ENCODE data around the gene FAM184A.

FAM184A gene

DNA sequence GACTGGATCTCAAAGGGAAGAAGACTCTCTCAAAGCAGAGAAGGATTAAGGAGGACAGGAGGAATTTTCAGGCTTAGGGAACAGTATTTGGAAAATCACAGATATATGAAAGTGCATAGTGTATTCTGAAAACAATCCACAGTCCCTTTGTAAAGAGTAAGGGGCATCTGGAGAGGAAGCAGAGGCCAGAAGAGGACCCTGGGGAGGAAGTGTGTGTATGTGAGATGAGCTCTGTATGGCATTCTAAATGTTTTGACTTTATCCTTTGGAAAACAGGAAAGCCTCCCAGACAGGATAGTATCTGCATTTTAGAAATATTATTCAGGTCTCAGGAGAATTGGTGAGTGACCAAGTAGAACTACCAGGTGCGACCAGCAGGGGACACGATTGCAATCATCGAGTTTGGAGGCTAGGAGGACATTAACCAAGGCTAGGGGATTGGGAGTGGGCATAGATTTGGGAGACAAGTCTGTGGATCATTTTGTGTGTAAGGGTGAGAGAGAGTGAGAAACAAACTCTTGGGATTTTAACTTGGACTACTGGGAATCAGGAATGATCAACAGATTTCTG is 38.3 kb upstream of the FAM184A start:
- no peaks in the 10 kb centered on the region for H4K20me1 ChIP-seq (ENCODE audit: insufficient read depth, low read length, poor library complexity, severe bottlenecking)
- H3K4me3 ChIP-seq (ENCODE audit: low read length, poor library complexity, severe bottlenecking), result no peak overlapping the region
- H3K27me3 ChIP-seq (ENCODE audit: insufficient read depth, low read length, poor library complexity, severe bottlenecking), result no peaks in the 10 kb centered on the region
- no peak overlapping the region for H3K9ac ChIP-seq (ENCODE audit: low read depth, low read length, poor library complexity, severe bottlenecking)
- H3K4me1 ChIP-seq (ENCODE audit: insufficient read depth, low read length, poor library complexity, severe bottlenecking), result peaks cover 6% of the 10 kb centered on the region
- no peak for TF ChIP-seq EZH2phosphoT487 (IDR thresholded peaks at IDR 0.05; ENCODE audit: borderline replicate concordance)
- TF ChIP-seq, protein P1, sequence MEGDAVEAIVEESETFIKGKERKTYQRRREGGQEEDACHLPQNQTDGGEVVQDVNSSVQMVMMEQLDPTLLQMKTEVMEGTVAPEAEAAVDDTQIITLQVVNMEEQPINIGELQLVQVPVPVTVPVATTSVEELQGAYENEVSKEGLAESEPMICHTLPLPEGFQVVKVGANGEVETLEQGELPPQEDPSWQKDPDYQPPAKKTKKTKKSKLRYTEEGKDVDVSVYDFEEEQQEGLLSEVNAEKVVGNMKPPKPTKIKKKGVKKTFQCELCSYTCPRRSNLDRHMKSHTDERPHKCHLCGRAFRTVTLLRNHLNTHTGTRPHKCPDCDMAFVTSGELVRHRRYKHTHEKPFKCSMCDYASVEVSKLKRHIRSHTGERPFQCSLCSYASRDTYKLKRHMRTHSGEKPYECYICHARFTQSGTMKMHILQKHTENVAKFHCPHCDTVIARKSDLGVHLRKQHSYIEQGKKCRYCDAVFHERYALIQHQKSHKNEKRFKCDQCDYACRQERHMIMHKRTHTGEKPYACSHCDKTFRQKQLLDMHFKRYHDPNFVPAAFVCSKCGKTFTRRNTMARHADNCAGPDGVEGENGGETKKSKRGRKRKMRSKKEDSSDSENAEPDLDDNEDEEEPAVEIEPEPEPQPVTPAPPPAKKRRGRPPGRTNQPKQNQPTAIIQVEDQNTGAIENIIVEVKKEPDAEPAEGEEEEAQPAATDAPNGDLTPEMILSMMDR (conservative IDR thresholded peaks at IDR 0.05; ENCODE audit: low read length), result peak; percentile 71
- H3K9me2 ChIP-seq (replicated peaks; ENCODE audit: low read depth, low read length), result no peaks in the 10 kb centered on the region
- no peaks in the 10 kb centered on the region for H3K9me3 ChIP-seq (ENCODE audit: insufficient read depth, low read depth, low read length)
- no peaks in the 10 kb centered on the region for H3K79me2 ChIP-seq (ENCODE audit: insufficient read depth, low read length)
- no peaks in the 10 kb centered on the region for H3F3A ChIP-seq (ENCODE audit: low read depth)
- no peak overlapping the region for H2AFZ ChIP-seq (ENCODE audit: low read length)
- H3K36me3 ChIP-seq (ENCODE audit: insufficient read depth, low read length), result no peaks in the 10 kb centered on the region
- no peak overlapping the region for H3K4me2 ChIP-seq (ENCODE audit: low read depth, low read length, poor library complexity, severe bottlenecking)

DNA sequence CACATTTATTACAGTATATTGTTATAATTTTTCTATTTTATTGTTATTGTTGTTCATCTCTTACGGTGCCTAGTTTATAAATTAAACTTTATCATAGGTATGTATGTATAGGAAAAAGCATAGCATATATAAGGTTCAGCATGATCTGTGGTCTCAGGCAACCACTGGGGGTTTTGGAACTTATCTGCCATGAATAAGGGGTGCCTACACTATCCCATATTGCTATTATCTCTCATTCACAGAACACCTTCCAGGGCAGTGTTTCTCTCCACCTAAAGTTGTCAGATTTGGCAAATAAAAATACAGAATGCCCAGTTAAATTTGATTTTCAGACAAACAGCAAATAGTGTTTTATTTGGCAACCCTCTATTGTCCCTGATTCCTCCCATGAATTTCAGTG is 35.5 kb upstream of the FAM184A start:
- Histone ChIP-seq H3K79me2 (ENCODE audit: insufficient read depth, low read length) (no peaks in the 10 kb centered on the region), H3K4me3 (ENCODE audit: low read length, poor library complexity, severe bottlenecking) (no peak overlapping the region), H3K4me1 (ENCODE audit: insufficient read depth, low read length, poor library complexity, severe bottlenecking) (peaks cover 6% of the 10 kb centered on the region), H3K27me3 (ENCODE audit: insufficient read depth, low read length, poor library complexity, severe bottlenecking) (no peaks in the 10 kb centered on the region), H3K9ac (ENCODE audit: low read depth, low read length, poor library complexity, severe bottlenecking) (no peak overlapping the region), H2AFZ (ENCODE audit: low read length) (no peak overlapping the region), H4K20me1 (ENCODE audit: insufficient read depth, low read length, poor library complexity, severe bottlenecking) (no peaks in the 10 kb centered on the region), H3K36me3 (ENCODE audit: insufficient read depth, low read length) (no peaks in the 10 kb centered on the region), H3K4me2 (ENCODE audit: low read depth, low read length, poor library complexity, severe bottlenecking) (no peak overlapping the region), H3K9me3 (ENCODE audit: insufficient read depth, low read depth, low read length) (no peaks in the 10 kb centered on the region), H3F3A (ENCODE audit: low read depth) (no peaks in the 10 kb centered on the region), H3K9me2 (replicated peaks; ENCODE audit: low read depth, low read length) (no peaks in the 10 kb centered on the region)
- TF ChIP-seq, protein P1 (conservative IDR thresholded peaks at IDR 0.05; ENCODE audit: low read length), result no peak
- no peak for TF ChIP-seq EZH2phosphoT487 (IDR thresholded peaks at IDR 0.05; ENCODE audit: borderline replicate concordance)

DNA sequence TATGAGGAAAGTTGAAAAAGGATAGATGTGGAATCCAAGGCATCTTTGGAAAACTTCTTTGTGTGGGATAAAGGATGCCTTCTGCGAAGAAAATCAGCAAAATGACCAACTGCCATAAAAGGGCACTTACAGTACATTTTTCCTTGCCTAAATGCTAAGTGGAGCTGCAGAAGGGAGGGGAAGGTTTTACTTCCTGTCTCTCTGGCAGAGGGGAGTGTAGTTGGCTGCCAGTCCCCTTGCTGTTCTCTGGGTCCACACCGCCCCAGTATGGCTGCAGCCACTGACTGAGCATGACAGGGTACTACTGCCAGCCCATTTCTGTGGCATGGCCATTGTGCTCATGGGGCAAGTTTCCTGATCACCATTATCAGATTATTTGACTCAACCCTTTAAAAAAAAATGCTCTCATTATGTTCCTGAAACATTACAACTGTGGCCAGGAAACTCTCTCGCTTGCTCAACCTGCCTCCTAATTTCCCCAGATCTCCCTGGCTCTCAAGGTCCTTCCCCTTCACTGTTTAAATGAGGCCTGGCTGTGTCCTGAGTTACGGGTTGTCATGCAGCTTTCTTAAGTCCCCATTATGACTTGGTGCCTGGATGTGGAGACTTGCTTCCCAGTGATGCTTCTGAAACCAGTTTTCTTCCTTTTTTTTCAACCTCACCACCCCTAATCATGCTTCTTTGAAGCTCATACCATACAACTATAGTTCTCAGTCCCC is 34.5 kb upstream of the FAM184A start:
- Histone ChIP-seq H3K27me3 (ENCODE audit: insufficient read depth, low read length, poor library complexity, severe bottlenecking) (no peaks in the 10 kb centered on the region), H4K20me1 (ENCODE audit: insufficient read depth, low read length, poor library complexity, severe bottlenecking) (no peaks in the 10 kb centered on the region), H2AFZ (ENCODE audit: low read length) (peak overlapping the region; percentile 64), H3F3A (ENCODE audit: low read depth) (no peaks in the 10 kb centered on the region), H3K4me3 (ENCODE audit: low read length, poor library complexity, severe bottlenecking) (no peak overlapping the region), H3K9me3 (ENCODE audit: insufficient read depth, low read depth, low read length) (no peaks in the 10 kb centered on the region), H3K4me2 (ENCODE audit: low read depth, low read length, poor library complexity, severe bottlenecking) (no peak overlapping the region), H3K36me3 (ENCODE audit: insufficient read depth, low read length) (no peaks in the 10 kb centered on the region), H3K9ac (ENCODE audit: low read depth, low read length, poor library complexity, severe bottlenecking) (no peak overlapping the region), H3K79me2 (ENCODE audit: insufficient read depth, low read length) (no peaks in the 10 kb centered on the region), H3K9me2 (replicated peaks; ENCODE audit: low read depth, low read length) (no peaks in the 10 kb centered on the region), H3K4me1 (ENCODE audit: insufficient read depth, low read length, poor library complexity, severe bottlenecking) (peaks cover 6% of the 10 kb centered on the region)
- TF ChIP-seq EZH2phosphoT487 (IDR thresholded peaks at IDR 0.05; ENCODE audit: borderline replicate concordance), result no peak
- TF ChIP-seq, protein P1 (conservative IDR thresholded peaks at IDR 0.05; ENCODE audit: low read length), result no peak

Data from Loucy (cell line).